PC-3 (cell line): ENCODE data around the gene C11orf71. TPM values are rescaled to one million over a fixed set of nuclear protein-coding genes. Genes with fewer than 3 reads are reported as not detected.

ENCODE experiments used
- ATAC-seq: fragments of 200-7000 bp; cut with Tn5 transposase; 2 replicates; pipeline ENCODE4 v1.9.1; 2020; ENCODE audit warnings: mild to moderate bottlenecking, moderate library complexity
- BruUV-seq: library from RNA; stranded (reverse); fragments of 400-500 nt; replicated peaks from 2 replicates; lab custom pipeline; 2021; lab: Mats Ljungman, UMichigan
- CTCF ChIA-PET: fragments of 300-600 bp; sonication (Branson Sonifier 250); formaldehyde crosslinking; loops from one replicate; lab custom pipeline; 2022; ENCODE audit warnings: antibody characterized with exemption; lab: Charles Lee
- POLR2A ChIA-PET: fragments of 300-600 bp; sonication (Branson Sonifier 250); formaldehyde crosslinking; loops from one replicate; lab custom pipeline; 2022; ENCODE audit warnings: antibody characterized with exemption; ENCODE audit not compliant: unreplicated experiment; lab: Charles Lee
- DNase-seq: peaks from one replicate; pipeline ENCODE4 v3.0.0-alpha.2; 2015
- H2AFZ ChIP-seq: fragments of 300-600 bp; sonication (generic); 2 replicates; pipeline ENCODE4 v1.6.0; 2016; ENCODE audit warnings: antibody characterized with exemption, low read length
- H3F3A ChIP-seq: fragments of 300-600 bp; sonication (generic); one replicate; pipeline ENCODE4 v1.6.0; 2017; ENCODE audit warnings: antibody characterized with exemption, low read length, control low read depth, mild to moderate bottlenecking; ENCODE audit not compliant: unreplicated experiment
- H3K27ac ChIP-seq: fragments of 300-600 bp; sonication (generic); 2 replicates; pipeline ENCODE4 v1.5.1; 2016; ENCODE audit warnings: mild to moderate bottlenecking, low read length
- H3K27me3 ChIP-seq: fragments of 300-600 bp; sonication (generic); 2 replicates; pipeline ENCODE4 v1.6.1; 2016; ENCODE audit warnings: low read length, mixed read lengths
- H3K36me3 ChIP-seq: fragments of 300-600 bp; sonication (generic); 2 replicates; pipeline ENCODE4 v1.6.1; 2016; ENCODE audit warnings: low read depth, mixed run types, low read length, mixed read lengths
- H3K4me1 ChIP-seq: fragments of 300-600 bp; sonication (generic); 2 replicates; pipeline ENCODE4 v1.5.1; 2016; ENCODE audit warnings: low read length; ENCODE audit not compliant: insufficient read depth
- H3K4me2 ChIP-seq: fragments of 300-600 bp; sonication (generic); 2 replicates; pipeline ENCODE4 v1.6.0; 2016; ENCODE audit warnings: low read length
- H3K4me3 ChIP-seq: fragments of 300-600 bp; sonication (generic); 2 replicates; pipeline ENCODE4 v1.5.1; 2016; ENCODE audit warnings: mild to moderate bottlenecking, low read length, mixed read lengths
- H3K79me2 ChIP-seq: fragments of 300-600 bp; sonication (generic); 2 replicates; pipeline ENCODE4 v1.6.1; 2017; ENCODE audit warnings: low read length, mixed read lengths
- H3K9ac ChIP-seq: fragments of 300-600 bp; sonication (generic); 2 replicates; pipeline ENCODE4 v1.6.0; 2016; ENCODE audit warnings: mild to moderate bottlenecking, low read length
- H3K9me2 ChIP-seq: fragments of 300-600 bp; sonication (generic); replicated peaks from 2 replicates; pipeline ENCODE4 v1.6.1; 2016; ENCODE audit warnings: mixed run types, low read length, mixed read lengths
- H3K9me3 ChIP-seq: fragments of 300-600 bp; sonication (generic); 2 replicates; pipeline ENCODE4 v1.6.1; 2016; ENCODE audit warnings: low read length, mixed read lengths
- H4K20me1 ChIP-seq: fragments of 300-600 bp; sonication (generic); 2 replicates; pipeline ENCODE4 v1.6.1; 2016; ENCODE audit warnings: low read length, mixed read lengths
- CTCF ChIP-seq: fragments of 300-600 bp; sonication (generic); conservative IDR thresholded peaks from 2 replicates; pipeline ENCODE4 v1.5.1; 2017; ENCODE audit warnings: antibody characterized with exemption, low read depth, mild to moderate bottlenecking, low read length
- EZH2 ChIP-seq: fragments of 300-600 bp; sonication (generic); IDR thresholded peaks from one replicate; pipeline ENCODE4 v1.6.1; 2017; ENCODE audit warnings: antibody characterized with exemption, mild to moderate bottlenecking, low read length; ENCODE audit not compliant: unreplicated experiment
- EZH2phosphoT487 ChIP-seq: fragments of 300-600 bp; sonication (generic); IDR thresholded peaks from 2 replicates; pipeline ENCODE4 v1.6.1; 2018; ENCODE audit warnings: mild to moderate bottlenecking, antibody characterized with exemption, low read length, borderline replicate concordance
- intact Hi-C: fragments of 100-400 bp; cut with micrococcal nuclease; formaldehyde crosslinking; loops from 2 replicates; pipeline ENCODE4 v1.9.0; 2023
- total RNA-seq: library from RNA; depleted of rRNA; stranded (reverse); fragments of >200 nt; gene quantifications from 2 replicates; pipeline ENCODE4 v1.2.3, GENCODE V29; 2014

Gene C11orf71
- total RNA-seq, 1 experiment from 2014 or later, result 8.1 TPM

DNA sequence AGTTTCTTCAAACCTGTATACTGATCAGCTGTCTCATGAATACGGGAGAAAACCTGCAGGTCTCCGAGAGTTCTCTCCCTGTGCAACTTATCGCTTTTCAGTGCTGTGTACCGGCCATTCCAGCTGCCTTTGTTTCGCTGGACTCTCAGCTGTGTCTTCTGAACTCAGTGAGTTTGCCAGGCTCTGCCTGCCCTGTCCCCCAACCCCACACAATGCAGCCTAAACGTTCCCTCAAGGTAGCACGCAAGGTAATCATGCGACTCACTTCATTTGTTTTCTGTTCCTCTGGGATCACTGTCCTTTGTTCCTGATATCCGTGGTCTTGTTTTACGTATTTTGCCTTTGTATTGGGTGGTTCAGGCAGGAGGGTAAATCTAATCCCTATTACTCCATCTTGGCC lies 13.6 kb upstream of the C11orf71 start:
- no peak overlapping the region for H3K27ac ChIP-seq
- ChIA-PET POLR2A (no interaction called here), CTCF (no interaction called here)
- no peaks in the 10 kb centered on the region for H3F3A ChIP-seq
- intact Hi-C loops, result no loop called here
- no peaks in the 10 kb centered on the region for H3K27me3 ChIP-seq
- H3K4me3 ChIP-seq, result no peak overlapping the region
- H3K9ac ChIP-seq, result no peak overlapping the region
- H3K4me1 ChIP-seq, result peaks cover 12% of the 10 kb centered on the region
- no peaks in the 10 kb centered on the region for H3K9me2 ChIP-seq
- no TSS peak for BruUV-seq
- ATAC-seq (no peak), DNase-seq (no peak)
- H4K20me1 ChIP-seq, result no peaks in the 10 kb centered on the region
- no peak overlapping the region for H2AFZ ChIP-seq
- peaks cover 17% of the 10 kb centered on the region for H3K36me3 ChIP-seq
- no peak for TF ChIP-seq CTCF
- TF ChIP-seq EZH2, result no peak
- TF ChIP-seq EZH2phosphoT487, result no peak
- no peaks in the 10 kb centered on the region for H3K9me3 ChIP-seq
- H3K79me2 ChIP-seq, result no peaks in the 10 kb centered on the region
- H3K4me2 ChIP-seq, result no peak overlapping the region

DNA sequence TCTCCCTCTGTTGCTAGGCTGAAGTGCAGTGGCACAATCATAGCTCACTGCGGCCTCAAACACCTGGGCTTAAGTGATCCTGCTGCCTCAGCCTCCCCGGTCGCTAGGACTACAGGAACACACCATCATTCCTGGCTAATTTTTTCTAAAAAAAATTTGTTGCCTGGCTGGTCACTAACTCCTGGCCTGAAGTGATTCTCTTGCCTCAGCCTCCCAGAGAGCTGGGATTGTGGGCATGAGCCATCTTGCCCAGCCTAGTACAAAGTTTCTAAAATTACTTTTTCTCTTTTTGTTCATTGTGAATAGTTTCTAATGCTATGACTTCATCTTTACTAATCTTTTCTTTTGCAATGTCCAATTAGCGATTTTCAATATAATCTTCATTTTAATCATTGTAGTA lies 12.6 kb upstream of the C11orf71 start:
- DNase-seq (no peak), ATAC-seq (no peak)
- intact Hi-C loops, result no loop called here
- H3K4me3 ChIP-seq, result no peak overlapping the region
- TF ChIP-seq EZH2, result no peak
- TF ChIP-seq CTCF, result no peak
- no peak for TF ChIP-seq EZH2phosphoT487
- BruUV-seq, result no TSS peak
- CTCF ChIA-PET, result interaction anchor here (0.6 kb wide), 1 partner anchor 26 kb away, joined by 4 read pairs; no protein-coding TSS in a partner anchor
- POLR2A ChIA-PET, result no interaction called here
- no peak overlapping the region for H2AFZ ChIP-seq
- H3K4me2 ChIP-seq, result no peak overlapping the region
- H3K27me3 ChIP-seq, result no peaks in the 10 kb centered on the region
- no peak overlapping the region for H3K9ac ChIP-seq
- H3K9me3 ChIP-seq, result no peaks in the 10 kb centered on the region
- H3F3A ChIP-seq, result no peaks in the 10 kb centered on the region
- no peaks in the 10 kb centered on the region for H3K9me2 ChIP-seq
- no peak overlapping the region for H3K27ac ChIP-seq
- H3K4me1 ChIP-seq, result peaks cover 12% of the 10 kb centered on the region
- H3K79me2 ChIP-seq, result no peaks in the 10 kb centered on the region
- no peaks in the 10 kb centered on the region for H4K20me1 ChIP-seq
- H3K36me3 ChIP-seq, result peaks cover 26% of the 10 kb centered on the region

DNA sequence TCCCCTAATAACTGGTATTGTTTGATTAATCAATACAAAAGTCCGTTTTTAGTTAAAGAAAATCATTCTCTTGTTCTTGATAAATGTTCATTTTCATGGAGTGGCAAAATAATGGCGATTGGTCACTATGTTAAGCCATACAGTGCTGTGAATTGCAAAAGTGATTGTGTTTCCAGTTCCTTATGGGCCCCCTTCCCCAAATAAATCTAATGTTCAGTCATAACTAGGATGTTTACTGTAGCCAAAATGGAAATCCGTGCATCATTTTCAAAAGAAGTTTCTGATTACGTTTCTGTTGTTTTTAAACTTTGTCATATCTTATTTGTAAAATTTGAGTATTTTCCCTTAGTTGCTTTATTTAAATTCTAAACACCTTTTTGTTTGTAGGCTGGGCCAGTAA lies 1.0 kb upstream of the C11orf71 start:
- BruUV-seq, result no TSS peak
- Histone ChIP-seq H3K9me3 (no peaks in the 10 kb centered on the region), H3K9me2 (no peaks in the 10 kb centered on the region), H3K4me1 (peaks cover 32% of the 10 kb centered on the region), H3K27me3 (no peaks in the 10 kb centered on the region), H4K20me1 (0 out of 2 replicates have a peak, but pooled peaks cover 12% of the 10 kb centered on the region), H3K4me2 (peak overlapping the region; percentile 80), H3K36me3 (peaks cover 31% of the 10 kb centered on the region), H3K9ac (peak overlapping the region; percentile 98), H3K79me2 (peaks cover 79% of the 10 kb centered on the region), H3K27ac (peak overlapping the region; percentile 92; the same call in 1 of the 2 replicates), H3F3A (no peaks in the 10 kb centered on the region), H2AFZ (no peak overlapping the region), H3K4me3 (peak overlapping the region; percentile 94)
- intact Hi-C loops, result loop anchor here (5.0 kb wide), 1 partner anchor 161 kb away; no protein-coding TSS in a partner anchor
- ATAC-seq (no peak), DNase-seq (no peak)
- POLR2A ChIA-PET, result no interaction called here
- CTCF ChIA-PET, result no interaction called here
- TF ChIP-seq EZH2phosphoT487 (no peak), EZH2 (no peak), CTCF (no peak)
